Measurements from ENCODE around the gene ATP13A1.

The ATP13A1 gene

GRCh38 chr19:19661675-19662251 is 1.7 kb downstream of the ATP13A1 start:
- no peak for TF ChIP-seq CTCF (IDR thresholded peaks at IDR 0.05; ENCODE audit: low read depth, low read length, missing control alignments)
- no peak for DNase-seq (ENCODE audit: extremely low read depth, low read depth)
- H3K4me3 ChIP-seq (replicated peaks; ENCODE audit: low read depth, low read length): peak overlapping the region; percentile 91

- DNase-seq (ENCODE audit: extremely low read depth, low read depth): no peak
- H3K4me3 ChIP-seq (replicated peaks; ENCODE audit: low read depth, low read length): peak overlapping the region; percentile 91
- no peak for TF ChIP-seq CTCF (IDR thresholded peaks at IDR 0.05; ENCODE audit: low read depth, low read length, missing control alignments)
Measured at GRCh38 chr19:19661141-19661674, 2.3 kb downstream of the ATP13A1 start.

GRCh38 chr19:19659646-19660245 is 3.7 kb downstream of the ATP13A1 start:
- DNase-seq (ENCODE audit: extremely low read depth, low read depth): no peak
- no peak for TF ChIP-seq CTCF (IDR thresholded peaks at IDR 0.05; ENCODE audit: low read depth, low read length, missing control alignments)
- H3K4me3 ChIP-seq (replicated peaks; ENCODE audit: low read depth, low read length): no peak overlapping the region

- no peak overlapping the region for H3K4me3 ChIP-seq (replicated peaks; ENCODE audit: low read depth, low read length)
- no peak for TF ChIP-seq CTCF (IDR thresholded peaks at IDR 0.05; ENCODE audit: low read depth, low read length, missing control alignments)
- DNase-seq (ENCODE audit: extremely low read depth, low read depth): no peak
Measured at GRCh38 chr19:19657397-19657783, 6.1 kb downstream of the ATP13A1 start.

GRCh38 chr19:19656451-19657396 is 6.8 kb downstream of the ATP13A1 start:
- no peak for DNase-seq (ENCODE audit: extremely low read depth, low read depth)
- TF ChIP-seq CTCF (IDR thresholded peaks at IDR 0.05; ENCODE audit: low read depth, low read length, missing control alignments): no peak
- H3K4me3 ChIP-seq (replicated peaks; ENCODE audit: low read depth, low read length): no peak overlapping the region

GRCh38 chr19:19655641-19656343 is 7.7 kb downstream of the ATP13A1 start:
- no peak for TF ChIP-seq CTCF (IDR thresholded peaks at IDR 0.05; ENCODE audit: low read depth, low read length, missing control alignments)
- DNase-seq (ENCODE audit: extremely low read depth, low read depth): no peak

More at GRCh38 chr19:19655641-19656343, 7.7 kb downstream of the ATP13A1 start:
- H3K4me3 ChIP-seq (replicated peaks; ENCODE audit: low read depth, low read length): no peak overlapping the region

All from HFF-Myc (cell line).